ENCODE results near the gene CHM.

GRCh38 chrX:86044216-86044615, 3.1 kb downstream of the CHM start:
- no peak for TF ChIP-seq CTCF (conservative IDR thresholded peaks at IDR 0.05; ENCODE audit: low read depth in 2 of 2)
- no peak for TF ChIP-seq POLR2AphosphoS5 (IDR thresholded peaks at IDR 0.05; ENCODE audit: low read depth)
